HepG2 (cell line): Measurements from ENCODE around the gene RABEP2.

ENCODE experiments used
- ARNT2 ChIP-seq: sonication (generic); formaldehyde crosslinking; IDR thresholded peaks from 2 replicates; pipeline ENCODE4 v1.8.0; 2022; ENCODE audit warnings: mild to moderate bottlenecking, low read depth, missing genetic modification reagents, moderate library complexity
- CTCF ChIP-seq: sonication (generic); formaldehyde crosslinking; IDR thresholded peaks from 2 replicates; pipeline ENCODE4 v1.5.0; 2020; ENCODE audit warnings: mild to moderate bottlenecking, missing genetic modification reagents, moderate library complexity
- MYC ChIP-seq: sonication (generic); formaldehyde crosslinking; IDR thresholded peaks from 2 replicates; pipeline ENCODE4 v1.9.0; 2021; ENCODE audit warnings: missing genetic modification reagents, borderline replicate concordance
- PHF21A ChIP-seq: sonication (generic); formaldehyde crosslinking; IDR thresholded peaks from 2 replicates; pipeline ENCODE4 v1.5.0; 2020; ENCODE audit warnings: mild to moderate bottlenecking, missing genetic modification reagents
- SIN3A ChIP-seq: IDR thresholded peaks from 2 replicates; pipeline ENCODE4 v1.6.1; 2011; ENCODE audit warnings: low read depth, mild to moderate bottlenecking, control low read depth, low read length, borderline replicate concordance
- SIX1 ChIP-seq: sonication (generic); formaldehyde crosslinking; IDR thresholded peaks from 2 replicates; pipeline ENCODE4 v1.4.0; 2020; ENCODE audit warnings: missing genetic modification reagents, borderline replicate concordance
- TBP ChIP-seq: sonication (generic); formaldehyde crosslinking; IDR thresholded peaks from 2 replicates; pipeline ENCODE4 v1.5.0; 2020; ENCODE audit warnings: missing genetic modification reagents
- TCF12 ChIP-seq, 2 experiments: fragments of 450-650 bp in 1 of 2; sonication (generic) in 1 of 2; formaldehyde crosslinking in 1 of 2; IDR thresholded peaks; 2 replicates each; pipeline versions ENCODE4 v1.6.1 to v1.8.0; 2017 to 2022; ENCODE audit warnings: antibody characterized with exemption in 1 of 2, mild to moderate bottlenecking in 1 of 2, missing genetic modification reagents in 1 of 2, moderate library complexity in 1 of 2
- TEAD3 ChIP-seq: optimal IDR thresholded peaks from 2 replicates; pipeline ENCODE3; 2016; ENCODE audit warnings: borderline replicate concordance

GRCh38 chr16:28873543-28874201 lies 51.4 kb downstream of the RABEP2 start:
- TF ChIP-seq TBP = no peak
- no peak for TF ChIP-seq TCF12 (IDR thresholded peaks at IDR 0.05)
- TF ChIP-seq TCF12 (CRISPR knock-in tag; IDR thresholded peaks at IDR 0.05) = no peak
- peak; percentile 85 for TF ChIP-seq CTCF (CRISPR knock-in tag)
- no peak for TF ChIP-seq MYC (CRISPR knock-in tag)
- no peak for TF ChIP-seq PHF21A (CRISPR knock-in tag)
- no peak for TF ChIP-seq SIN3A
- no peak for TF ChIP-seq SIX1 (CRISPR knock-in tag)
- TF ChIP-seq ARNT2 = no peak
- no peak for TF ChIP-seq TEAD3 (CRISPR knock-in tag)
